GM23338 (cell line): Measurements from ENCODE around the gene MLC1. TPM values are rescaled to one million over a fixed set of nuclear protein-coding genes. Genes with fewer than 3 reads are reported as not detected.

Experiments used
- ATAC-seq: fragments of 200-7000 bp; cut with Tn5 transposase; 3 replicates; pipeline ENCODE4 v1.9.1; 2020
- DNase-seq: peaks from one replicate; pipeline ENCODE4 v3.0.0-alpha.2; 2015; ENCODE audit warnings: low spot score
- H2AFZ ChIP-seq: fragments of 200-600 bp; sonication (generic); 2 replicates; pipeline ENCODE4 v1.8.0; 2016; ENCODE audit warnings: antibody characterized with exemption, mild to moderate bottlenecking, moderate library complexity
- H3F3A ChIP-seq: fragments of 200-600 bp; sonication (generic); replicated peaks from 2 replicates; pipeline ENCODE4 v1.8.0; 2017; ENCODE audit warnings: antibody characterized with exemption, mixed run types, low read depth
- H3K27ac ChIP-seq: fragments of 200-600 bp; sonication (generic); 2 replicates; pipeline ENCODE4 v1.6.1; 2016; ENCODE audit warnings: low read depth
- H3K27me3 ChIP-seq: fragments of 200-600 bp; sonication (generic); 2 replicates; pipeline ENCODE4 v1.8.0; 2016; ENCODE audit warnings: mild to moderate bottlenecking, mixed run types, moderate library complexity; ENCODE audit not compliant: insufficient read depth
- H3K36me3 ChIP-seq: fragments of 200-600 bp; sonication (generic); 2 replicates; pipeline ENCODE4 v1.8.0; 2016; ENCODE audit warnings: mild to moderate bottlenecking; ENCODE audit not compliant: insufficient read depth
- H3K4me1 ChIP-seq: fragments of 200-600 bp; sonication (generic); 2 replicates; pipeline ENCODE4 v1.8.0; 2016; ENCODE audit warnings: mild to moderate bottlenecking, moderate library complexity; ENCODE audit not compliant: insufficient read depth
- H3K4me2 ChIP-seq: fragments of 200-600 bp; sonication (generic); 2 replicates; pipeline ENCODE4 v1.7.1; 2017; ENCODE audit warnings: mixed run types
- H3K4me3 ChIP-seq: fragments of 200-600 bp; sonication (generic); 2 replicates; pipeline ENCODE4 v1.6.1; 2016; ENCODE audit warnings: mixed run types
- H3K79me2 ChIP-seq: fragments of 200-600 bp; sonication (generic); replicated peaks from 2 replicates; pipeline ENCODE4 v1.8.0; 2017; ENCODE audit warnings: mild to moderate bottlenecking; ENCODE audit not compliant: insufficient read depth
- H3K9me2 ChIP-seq: fragments of 200-600 bp; sonication (generic); 2 replicates; pipeline ENCODE4 v1.8.0; 2017; ENCODE audit not compliant: insufficient read depth
- H4K20me1 ChIP-seq: fragments of 200-600 bp; sonication (generic); replicated peaks from 2 replicates; pipeline ENCODE4 v1.8.0; 2017; ENCODE audit warnings: mild to moderate bottlenecking; ENCODE audit not compliant: insufficient read depth
- H3K27ac Mint-ChIP-seq: 2 replicates; pipeline ENCODE4 v1.8.0; 2020; ENCODE audit warnings: inconsistent platforms, mild to moderate bottlenecking, moderate library complexity, mixed read lengths
- H3K27me3 Mint-ChIP-seq: 3 replicates; pipeline ENCODE4 v1.8.0; 2022; ENCODE audit warnings: low read depth, mild to moderate bottlenecking, moderate library complexity, mixed read lengths, inconsistent platforms; ENCODE audit not compliant: insufficient read depth, poor library complexity
- H3K36me3 Mint-ChIP-seq: 3 replicates; pipeline ENCODE4 v1.8.0; 2021; ENCODE audit warnings: low read depth, mild to moderate bottlenecking, inconsistent platforms, moderate library complexity, mixed read lengths
- H3K4me1 Mint-ChIP-seq: 3 replicates; pipeline ENCODE4 v1.8.0; 2020; ENCODE audit warnings: mild to moderate bottlenecking, inconsistent platforms, mixed read lengths
- H3K4me3 Mint-ChIP-seq: 3 replicates; pipeline ENCODE4 v1.8.0; 2021; ENCODE audit warnings: moderate library complexity, mild to moderate bottlenecking, inconsistent platforms, mixed read lengths
- H3K9me3 Mint-ChIP-seq: 3 replicates; pipeline ENCODE4 v1.8.0; 2020; ENCODE audit warnings: moderate library complexity, mild to moderate bottlenecking, inconsistent platforms, mixed read lengths
- CTCF ChIP-seq, 2 experiments: fragments of 200-600 bp in 1 of 2; sonication (generic) in 1 of 2; conservative IDR thresholded peaks; 2 replicates each; pipeline versions ENCODE4 v1.5.1 to v1.6.1; 2016 to 2017; ENCODE audit warnings: antibody characterized with exemption in 2 of 2, low read depth in 2 of 2, mild to moderate bottlenecking in 2 of 2, moderate library complexity in 1 of 2
- ETS1 ChIP-seq: IDR thresholded peaks from 2 replicates; pipeline ENCODE4 v1.6.1; 2016; ENCODE audit warnings: antibody characterized with exemption
- EZH2 ChIP-seq: fragments of 200-600 bp; sonication (generic); IDR thresholded peaks from one replicate; pipeline ENCODE4 v1.8.0; 2017; ENCODE audit warnings: antibody characterized with exemption, mild to moderate bottlenecking, low read depth; ENCODE audit not compliant: unreplicated experiment
- EZH2phosphoT487 ChIP-seq: fragments of 200-600 bp; sonication (generic); IDR thresholded peaks from one replicate; pipeline ENCODE4 v1.8.1; 2018; ENCODE audit warnings: antibody characterized with exemption; ENCODE audit not compliant: unreplicated experiment
- JUNB ChIP-seq: IDR thresholded peaks from one replicate; pipeline ENCODE4 v1.6.1; 2016; ENCODE audit warnings: antibody characterized with exemption; ENCODE audit not compliant: unreplicated experiment
- NANOG ChIP-seq: IDR thresholded peaks from 2 replicates; pipeline ENCODE4 v1.6.1; 2016; ENCODE audit warnings: antibody characterized with exemption, borderline replicate concordance
- REST ChIP-seq: IDR thresholded peaks from one replicate; pipeline ENCODE4 v1.6.1; 2018; ENCODE audit warnings: antibody characterized with exemption; ENCODE audit not compliant: unreplicated experiment
- STAT1 ChIP-seq: IDR thresholded peaks from one replicate; pipeline ENCODE4 v1.6.1; 2016; ENCODE audit warnings: antibody characterized with exemption; ENCODE audit not compliant: unreplicated experiment
- ZNF114 ChIP-seq: fragments of 250-450 bp; sonication (Bioruptor Pico); IDR thresholded peaks from 2 replicates; pipeline ENCODE4 v1.5.0; 2020; ENCODE audit warnings: mild to moderate bottlenecking, moderate library complexity
- ZNF331 ChIP-seq: fragments of 250-450 bp; sonication (Bioruptor Pico); IDR thresholded peaks from 2 replicates; pipeline ENCODE4 v1.5.0; 2020; ENCODE audit warnings: low read depth, mild to moderate bottlenecking, moderate library complexity
- ZNF462 ChIP-seq: fragments of 250-450 bp; sonication (Bioruptor Pico); IDR thresholded peaks from 2 replicates; pipeline ENCODE4 v1.5.0; 2020; ENCODE audit warnings: mild to moderate bottlenecking, moderate library complexity
- polyA plus RNA-seq: library from polyadenylated mRNA; unstranded; fragments of >200 nt; fragmentation: Nextera tagmentation; extraction: Ambion mirVana; gene quantifications from 2 replicates; pipeline ENCODE4 v1.2.1, GENCODE V29; 2016
- total RNA-seq: library from RNA; depleted of rRNA; stranded (reverse); fragments of >200 nt; shearing (Covaris generic); gene quantifications from 2 replicates; pipeline ENCODE4 v1.2.3, GENCODE V29; 2014

Gene MLC1
- total and polyA plus RNA-seq, 2 experiments from 2014 or later, result not detected

GRCh38 chr22:50014053-50014501, 71.1 kb downstream of the MLC1 start (continued):
- TF ChIP-seq REST, result no peak
- TF ChIP-seq CTCF (conservative IDR thresholded peaks at IDR 0.05; ENCODE audit: low read depth in 2 of 2), result no peak
- no peak for TF ChIP-seq ZNF114
- no peak for TF ChIP-seq EZH2
- TF ChIP-seq NANOG, result no peak
- no peak for TF ChIP-seq JUNB
- no peak for TF ChIP-seq ETS1
- TF ChIP-seq ZNF331 (CRISPR knock-in tag), result no peak
- TF ChIP-seq STAT1, result no peak
- no peak for TF ChIP-seq EZH2phosphoT487

- Histone ChIP-seq H3K4me1 (peaks cover 7% of the 10 kb centered on the region; the same call in 1 of the 2 replicates), H4K20me1 (0 out of 2 replicates have a peak, but pooled peaks cover 3% of the 10 kb centered on the region), H3K36me3 (no peaks in the 10 kb centered on the region), H3K9me2 (no peaks in the 10 kb centered on the region), H3K27me3 (peaks cover 60% of the 10 kb centered on the region), H2AFZ (no peak within 1 kb of the TSS), H3K4me3 (peak within 1 kb of the TSS; percentile 52; the same call in 1 of the 2 replicates), H3K79me2 (no peaks in the 10 kb centered on the region), H3K27ac (no peak within 1 kb of the TSS), H3K4me2 (no peak within 1 kb of the TSS; the same call in 1 of the 2 replicates), H3F3A (no peaks in the 10 kb centered on the region)
- H3K4me3 Mint-ChIP-seq, result peak within 1 kb of the TSS; percentile 65; the same call in 1 of the 3 replicates
- DNase-seq (no peak), ATAC-seq (peak; percentile 4)
- H3K36me3 Mint-ChIP-seq, result no peaks in the 10 kb centered on the region
- peaks cover 15% of the 10 kb centered on the region; the same call in 2 of the 3 replicates for H3K4me1 Mint-ChIP-seq
- peaks cover 38% of the 10 kb centered on the region for H3K27me3 Mint-ChIP-seq
- no peak within 1 kb of the TSS for H3K27ac Mint-ChIP-seq
- H3K9me3 Mint-ChIP-seq, result no peaks in the 10 kb centered on the region
- TF ChIP-seq ZNF462 (CRISPR knock-in tag) (no peak), ZNF114 (no peak)
These were observed 72.7 kb downstream of the MLC1 start, which contains the start of gene IL17REL for GRCh38 chr22:50012211-50013181. IL17REL (minus strand) TSS chr22:50012765; CDS start chr22:50012646, 119 bp downstream.
